Germinal center (tissue), 1 donor: Measurements from ENCODE around the gene CYB5A.
"Not testable (repeated sequence)": the region's sequence is repeated elsewhere in the genome, so short reads cannot be mapped to it uniquely, and the experiment has no call there.

ENCODE experiments used
- DNase-seq: peaks from one replicate; pipeline ENCODE4 v3.0.0; 2012; ENCODE audit warnings: mixed read lengths, low spot score

Gene CYB5A

DNA sequence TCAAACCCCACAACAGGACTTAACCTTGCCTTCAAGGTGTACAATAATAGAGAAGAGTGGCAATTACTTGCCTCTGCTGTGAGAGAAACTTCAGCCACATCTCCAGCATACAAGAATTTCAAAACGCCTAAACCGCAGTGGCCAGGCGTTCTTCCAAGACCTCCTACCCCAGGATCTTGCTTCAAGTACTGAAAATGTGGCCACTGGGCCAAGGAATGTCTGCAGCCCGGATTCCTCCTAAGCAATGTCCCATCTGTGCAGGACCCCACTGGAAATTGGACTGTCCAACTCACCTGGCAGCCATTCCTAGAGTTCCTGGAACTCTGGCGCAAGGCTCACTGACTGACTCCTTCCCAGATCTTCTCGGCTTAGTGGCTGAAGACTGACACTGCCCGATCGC lies 2.8 kb upstream of the CYB5A start:
- no peak for DNase-seq

DNA sequence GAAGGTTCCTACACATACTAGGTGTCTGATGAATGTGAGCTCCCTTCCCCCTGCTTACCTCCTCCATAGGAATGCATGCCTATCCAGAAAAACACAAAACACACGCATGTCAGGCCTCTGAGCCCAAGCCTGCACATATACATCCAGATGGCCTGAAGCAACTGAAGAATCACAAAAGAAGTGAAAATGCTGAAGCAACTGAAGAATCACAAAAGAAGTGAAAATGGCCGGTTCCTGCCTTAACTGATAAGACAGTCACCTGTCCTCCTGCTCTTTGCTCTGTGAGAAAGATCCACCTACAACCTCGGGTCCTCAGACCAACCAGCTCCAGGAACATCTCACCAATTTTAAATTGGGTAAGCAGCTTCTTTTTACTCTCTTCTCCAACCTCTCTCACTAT lies 1.2 kb upstream of the CYB5A start:
- not testable (repeated sequence) for DNase-seq

DNA sequence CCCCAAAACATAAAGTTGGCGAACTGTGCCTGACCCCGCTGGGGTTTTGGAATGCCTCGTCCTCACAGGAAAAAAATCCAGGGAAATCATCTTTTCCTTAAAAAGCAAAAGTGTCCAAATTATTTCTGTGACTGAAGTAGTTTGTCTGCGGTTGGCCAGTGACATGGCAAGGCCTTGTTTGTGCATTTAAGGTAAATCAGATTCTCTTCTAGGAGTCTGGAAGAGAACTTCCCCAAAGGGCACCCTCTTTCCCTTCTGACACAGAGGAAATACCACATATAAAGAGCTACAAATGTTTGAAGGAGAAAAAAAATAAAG lies 737 bp upstream of the CYB5A start:
- no peak for DNase-seq

DNA sequence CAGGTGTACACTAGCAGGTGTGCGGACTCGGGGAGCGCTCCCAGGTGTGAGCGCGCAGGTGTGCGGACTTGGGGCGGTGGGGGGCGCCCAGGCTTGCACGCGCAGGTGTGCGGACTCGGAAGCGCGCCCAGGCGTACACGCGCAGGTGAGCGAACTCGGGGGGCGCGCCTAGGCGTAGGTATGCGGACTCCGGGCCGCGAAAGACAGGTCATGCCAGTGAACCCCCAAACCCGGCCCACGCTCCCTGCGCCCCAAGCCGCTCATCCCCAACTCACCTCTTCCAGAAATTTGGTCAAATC lies 342 bp downstream of the CYB5A start:
- DNase-seq = no peak

DNA sequence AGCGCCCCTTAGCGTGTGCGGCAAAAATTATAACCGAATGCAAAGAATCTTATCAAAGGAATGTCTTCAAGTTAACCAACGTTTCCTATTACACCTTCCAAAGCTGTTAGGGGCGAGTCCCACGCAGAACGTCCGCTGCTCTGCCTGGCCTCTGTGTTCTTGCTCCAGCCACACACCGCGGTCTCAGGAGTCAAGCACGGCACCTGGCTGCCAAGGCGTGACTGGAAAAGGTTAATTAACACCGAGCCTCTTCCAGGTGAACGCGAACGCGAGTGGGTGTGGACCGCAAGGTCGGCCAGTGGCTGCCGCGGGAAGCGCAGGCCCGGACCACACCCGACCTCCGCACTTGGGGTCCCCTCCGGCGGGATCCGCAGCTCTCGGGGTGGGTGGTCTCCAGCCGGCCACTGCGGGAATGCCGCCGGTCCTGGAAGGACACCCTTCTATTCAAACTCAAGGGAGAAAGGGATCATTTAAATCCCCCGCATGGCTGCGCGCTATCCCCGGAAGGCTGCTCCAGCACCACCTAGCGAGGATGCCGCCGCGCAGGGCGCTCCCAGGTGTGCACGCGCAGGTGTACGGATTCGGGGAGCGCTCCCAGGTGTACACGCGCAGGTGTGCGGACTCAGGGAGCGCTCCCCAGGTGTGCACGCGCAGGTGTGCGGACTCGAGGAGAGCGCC lies 830 bp downstream of the CYB5A start:
- DNase-seq = no peak

DNA sequence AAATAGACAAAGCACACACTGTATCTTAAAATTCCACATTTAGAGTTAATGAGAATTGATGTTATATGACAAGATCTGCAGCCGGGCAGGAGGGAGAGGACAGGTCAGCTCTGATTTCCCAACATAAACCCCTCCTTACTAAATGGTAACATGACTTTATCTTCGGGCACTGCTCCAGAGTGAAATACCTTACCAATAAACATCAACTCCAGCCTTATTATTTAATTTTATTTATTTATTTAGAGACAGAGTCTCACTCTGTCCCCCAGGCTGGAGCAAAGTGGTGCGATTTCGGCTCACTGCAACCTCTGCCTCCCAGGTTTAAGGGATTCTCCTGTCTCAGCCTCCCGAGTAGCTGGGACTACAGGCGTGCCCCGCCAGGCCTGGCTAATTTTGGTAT lies 1.7 kb downstream of the CYB5A start:
- no peak for DNase-seq

DNA sequence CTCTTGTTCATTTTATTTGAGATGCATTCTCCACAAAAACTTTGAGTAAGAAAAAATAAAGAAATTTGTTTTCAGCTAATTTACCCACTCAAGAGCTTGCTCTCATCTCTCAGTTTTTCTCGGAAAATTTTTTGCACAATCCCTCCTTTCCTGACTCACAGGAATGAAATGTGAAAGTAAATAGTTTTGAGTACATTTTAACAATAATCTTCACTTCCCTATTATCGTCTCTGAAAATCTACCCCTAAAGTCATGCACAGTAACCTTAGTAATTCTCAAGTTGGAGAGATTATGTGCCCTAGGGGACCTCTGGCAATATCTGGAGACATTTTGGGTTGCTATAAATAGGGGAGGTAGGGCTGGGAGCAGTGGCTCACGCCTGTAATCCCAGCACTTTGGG lies 2.6 kb downstream of the CYB5A start:
- no peak for DNase-seq

DNA sequence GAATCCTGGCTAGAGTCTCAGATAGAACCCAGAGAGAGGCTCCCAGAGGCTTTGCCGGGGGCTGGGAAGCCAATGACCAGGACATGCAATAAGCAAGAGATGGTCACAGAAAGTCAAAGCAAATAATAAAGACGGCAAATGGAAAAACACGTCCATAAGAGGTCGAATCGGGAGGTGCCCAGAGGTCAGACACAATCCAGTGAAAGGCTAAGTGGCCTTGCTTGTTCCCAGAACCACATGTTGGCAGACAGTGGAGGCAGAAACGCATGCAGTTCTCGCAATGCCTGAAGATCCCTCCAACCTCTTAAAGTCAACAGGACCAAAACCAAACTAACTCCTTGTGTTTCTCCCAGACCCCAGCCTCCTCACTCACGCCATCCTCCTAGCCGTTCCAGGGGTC lies 3.0 kb downstream of the CYB5A start:
- DNase-seq = no peak

DNA sequence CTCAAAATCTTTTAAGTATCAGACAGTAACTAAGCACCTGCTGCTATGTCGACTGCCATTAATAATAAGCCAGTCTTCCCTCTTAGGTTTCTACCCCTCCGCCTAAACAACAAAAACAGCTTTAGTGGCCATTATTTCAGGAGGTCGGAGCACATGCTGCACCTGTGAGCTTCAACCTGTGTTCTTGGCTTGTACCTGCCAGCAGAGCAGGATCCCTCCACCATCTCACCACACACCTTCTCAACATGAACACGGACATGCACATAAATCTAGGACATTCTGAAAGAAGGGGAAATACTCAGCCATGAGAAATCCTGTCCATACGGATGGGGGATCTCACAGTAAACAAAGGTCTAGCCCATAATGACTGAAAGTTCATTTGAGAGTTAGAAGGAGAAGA lies 3.7 kb downstream of the CYB5A start:
- DNase-seq = no peak

DNA sequence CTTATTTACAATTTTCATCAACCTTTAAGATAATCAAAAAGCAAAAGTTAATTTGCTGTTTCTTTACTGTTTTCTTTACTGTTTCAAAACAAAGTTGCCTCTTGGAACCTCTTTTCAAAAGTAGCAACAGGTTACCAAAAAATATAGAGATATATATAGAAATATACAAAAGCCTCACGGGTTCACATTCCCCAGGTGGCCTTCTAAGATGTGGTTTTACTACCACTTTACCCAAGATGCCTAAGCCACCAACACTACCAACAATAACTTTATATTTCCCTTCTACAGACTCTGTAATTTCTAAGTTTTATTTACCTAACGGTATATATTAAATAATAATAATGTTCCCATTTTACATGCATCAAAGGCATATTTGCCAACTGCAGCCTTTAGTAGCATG lies 4.9 kb downstream of the CYB5A start:
- no peak for DNase-seq

DNA sequence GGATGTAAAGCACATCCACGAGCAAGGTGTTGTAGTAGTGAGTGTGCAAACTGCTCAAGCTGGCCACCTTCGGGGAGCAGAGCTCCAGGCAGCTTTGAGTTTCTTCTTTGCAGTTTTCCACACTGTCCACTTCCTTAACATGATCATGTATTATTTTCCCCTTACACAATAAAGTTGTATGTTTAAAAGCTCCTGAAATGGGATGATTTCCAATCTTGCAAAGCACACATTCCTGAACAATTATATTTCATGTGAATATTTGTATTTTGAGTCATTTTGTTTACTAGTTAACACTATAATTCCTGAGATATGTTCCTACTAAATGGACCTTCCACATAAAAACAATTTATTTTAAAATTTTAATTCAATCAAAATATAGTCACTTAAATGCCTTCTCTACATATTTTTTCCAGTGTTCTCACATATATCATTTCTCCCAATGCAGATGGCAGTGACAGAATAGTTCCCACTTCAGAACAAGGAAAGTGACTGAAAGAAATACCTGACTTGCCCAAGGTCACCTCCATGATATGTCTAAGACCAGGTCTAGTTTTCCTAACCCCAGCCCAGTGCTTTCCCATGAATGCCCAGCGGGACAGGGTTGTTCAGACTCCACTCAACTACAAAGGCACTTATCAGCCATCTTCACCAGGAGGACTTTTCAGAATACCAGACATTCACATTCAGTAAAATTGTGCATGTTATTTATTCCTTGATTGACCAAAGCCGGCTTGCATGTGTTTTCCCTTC lies 5.5 kb downstream of the CYB5A start:
- no peak for DNase-seq

DNA sequence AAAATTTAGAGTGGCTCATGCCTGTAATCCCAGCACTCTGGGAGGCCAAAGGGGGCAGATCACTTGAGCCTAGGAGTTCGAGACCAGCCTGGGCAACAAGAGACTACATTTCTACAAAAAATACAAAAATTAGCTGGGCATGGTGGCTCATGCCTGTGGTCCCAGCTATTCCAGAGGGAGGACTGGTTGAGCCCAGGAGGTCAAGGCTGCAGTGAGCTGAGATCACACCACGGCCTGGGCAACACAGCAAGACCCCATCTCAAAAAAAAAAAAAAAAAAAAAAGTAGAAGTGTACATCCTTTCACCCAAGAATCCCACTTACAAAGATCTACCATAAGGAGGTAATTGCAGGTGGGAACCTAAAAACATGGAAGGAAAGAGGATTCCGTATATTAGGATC lies 6.2 kb downstream of the CYB5A start:
- DNase-seq = not testable (repeated sequence)

DNA sequence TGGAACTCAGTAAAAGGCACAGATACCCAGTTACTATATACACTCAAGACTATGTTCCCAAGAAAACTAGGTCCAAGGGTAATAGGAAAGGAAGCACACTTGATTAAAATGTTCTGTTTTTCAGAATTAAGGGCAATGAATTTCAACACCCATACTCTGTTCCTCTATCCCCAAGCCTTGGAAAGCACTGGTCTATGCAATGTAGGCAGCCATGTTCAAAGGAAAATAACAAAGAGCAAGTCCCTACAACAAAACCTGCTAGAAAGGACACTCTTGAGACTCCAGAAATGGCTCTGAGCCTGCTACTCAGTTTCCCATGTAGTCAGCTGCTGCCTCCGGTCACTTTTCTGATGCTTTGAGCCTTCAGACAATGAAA lies 6.8 kb downstream of the CYB5A start:
- DNase-seq = no peak

DNA sequence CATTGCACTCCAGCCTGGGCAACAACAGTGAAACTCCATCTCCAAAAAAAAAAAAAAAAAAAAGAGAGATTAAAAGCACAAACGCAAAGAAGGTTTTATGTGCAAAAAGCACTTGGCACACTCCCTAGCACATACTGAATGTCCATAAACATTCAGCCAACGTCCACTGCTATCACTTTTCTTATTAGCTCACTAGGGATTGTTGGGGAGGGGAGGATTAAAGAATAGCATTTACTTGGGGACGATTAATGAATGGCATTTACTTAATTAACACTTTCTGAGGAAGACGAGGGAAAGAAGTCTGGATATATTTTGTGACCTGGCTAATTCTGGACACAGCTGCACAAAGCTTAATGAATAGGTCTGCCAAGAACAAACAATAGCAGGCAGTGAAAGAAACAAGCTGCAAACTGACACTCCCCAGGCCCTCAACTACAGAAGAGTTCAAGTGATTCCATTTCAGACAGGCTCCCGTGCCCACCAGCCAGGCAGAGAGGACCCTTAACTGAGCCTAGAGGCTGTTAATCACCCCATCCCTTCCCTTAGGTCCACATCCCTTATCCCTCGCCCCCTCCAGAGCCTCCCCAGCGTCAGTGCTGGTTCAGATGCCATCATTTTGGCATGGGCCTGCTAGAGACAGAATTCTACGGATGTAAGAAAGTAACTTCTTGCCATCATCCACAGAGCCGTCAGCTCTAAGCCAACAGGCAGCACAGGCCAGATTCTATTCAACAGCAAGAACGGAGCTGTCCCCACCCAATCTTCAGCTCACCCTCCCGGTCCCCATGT lies 7.4 kb downstream of the CYB5A start:
- DNase-seq = no peak

DNA sequence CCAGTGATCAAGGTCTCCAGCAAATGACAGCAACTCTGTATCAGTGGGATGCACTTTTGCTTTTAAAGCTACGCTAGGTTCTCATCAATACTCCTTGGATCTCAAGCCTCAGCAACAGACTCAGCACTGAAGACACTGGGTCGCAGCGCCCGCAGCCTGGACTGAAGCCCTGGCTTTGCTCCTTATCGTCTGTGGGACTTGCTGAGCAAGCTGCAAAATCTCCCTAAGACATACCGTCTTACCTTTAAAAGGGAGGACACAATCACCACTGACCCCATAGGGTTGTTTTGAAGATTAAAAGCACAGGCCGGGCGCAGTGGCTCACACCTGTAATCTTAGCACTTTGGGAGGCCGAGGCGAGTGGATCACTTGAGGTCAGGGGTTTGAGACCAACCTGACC lies 8.1 kb downstream of the CYB5A start:
- DNase-seq = no peak

DNA sequence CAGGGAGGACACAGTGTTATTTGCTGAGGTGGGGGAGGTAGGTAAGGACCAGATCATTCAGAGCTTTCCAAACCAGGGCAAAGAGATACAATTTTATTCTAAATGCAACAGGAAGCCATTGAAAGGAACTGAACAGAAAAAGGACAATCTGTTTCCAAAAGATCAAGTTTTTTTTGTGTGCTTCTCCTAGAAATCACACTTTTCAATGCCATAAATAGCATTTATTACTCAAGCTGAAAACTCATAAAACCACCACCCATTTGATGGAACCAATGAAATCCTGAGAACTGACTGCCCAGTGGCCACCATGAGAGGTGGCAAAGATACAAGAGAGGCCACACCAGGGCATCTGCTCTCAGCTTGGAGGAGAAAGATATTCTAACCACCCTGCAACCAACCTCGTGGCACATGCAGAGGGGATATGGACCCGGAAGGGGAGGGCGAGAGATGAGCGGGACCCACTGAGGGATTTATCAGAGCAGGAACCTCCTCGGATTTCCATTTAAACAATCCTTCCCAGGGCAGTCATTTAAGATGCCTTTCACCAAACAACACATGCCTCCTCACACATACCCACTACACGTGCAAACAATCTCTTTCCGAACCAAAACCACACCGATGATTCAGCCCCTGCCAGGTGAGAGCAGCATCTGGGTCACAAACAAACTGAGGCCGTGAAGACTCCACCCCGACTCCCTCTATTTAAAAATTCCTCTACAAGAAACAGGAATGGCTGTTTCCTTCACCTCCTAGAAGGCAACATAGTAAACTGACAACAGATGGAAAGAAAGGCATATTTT lies 8.8 kb downstream of the CYB5A start:
- DNase-seq = no peak

DNA sequence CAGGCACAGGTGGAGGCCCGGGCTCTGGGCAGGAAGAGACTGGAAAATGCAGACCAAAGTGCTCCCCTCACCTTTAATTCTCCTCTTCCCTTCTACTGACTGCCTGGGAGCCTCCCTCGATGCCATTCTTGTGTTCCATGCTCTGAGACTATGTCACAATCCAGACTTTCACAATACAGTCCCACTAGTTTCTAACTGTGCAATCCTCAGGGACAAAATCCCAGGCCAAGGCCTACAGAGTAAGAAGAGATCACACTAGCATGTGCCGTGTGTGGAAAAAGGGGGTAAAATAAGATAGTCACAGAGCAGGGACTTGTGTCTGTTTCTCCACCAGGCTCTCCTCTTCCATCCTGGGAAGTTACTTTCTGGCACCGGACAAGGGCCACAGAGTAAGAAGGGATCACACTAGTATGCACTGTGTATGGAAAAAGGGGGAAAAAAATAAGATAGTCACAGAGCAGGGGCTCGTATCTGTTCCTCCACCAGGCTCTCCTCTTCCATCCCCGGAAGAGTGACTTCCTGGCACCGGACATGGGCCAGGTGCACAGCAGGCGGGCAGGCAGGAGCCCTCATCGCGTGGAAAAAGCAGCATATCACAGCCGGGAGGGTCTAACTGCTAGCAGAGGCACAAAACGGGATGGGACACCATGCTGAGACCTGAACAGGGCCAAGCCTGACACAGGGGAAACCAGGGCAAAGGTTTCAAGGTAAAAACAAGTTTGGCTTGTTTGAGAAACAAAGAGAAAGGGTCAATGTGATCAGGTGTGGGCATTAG lies 9.6 kb downstream of the CYB5A start:
- DNase-seq = no peak

DNA sequence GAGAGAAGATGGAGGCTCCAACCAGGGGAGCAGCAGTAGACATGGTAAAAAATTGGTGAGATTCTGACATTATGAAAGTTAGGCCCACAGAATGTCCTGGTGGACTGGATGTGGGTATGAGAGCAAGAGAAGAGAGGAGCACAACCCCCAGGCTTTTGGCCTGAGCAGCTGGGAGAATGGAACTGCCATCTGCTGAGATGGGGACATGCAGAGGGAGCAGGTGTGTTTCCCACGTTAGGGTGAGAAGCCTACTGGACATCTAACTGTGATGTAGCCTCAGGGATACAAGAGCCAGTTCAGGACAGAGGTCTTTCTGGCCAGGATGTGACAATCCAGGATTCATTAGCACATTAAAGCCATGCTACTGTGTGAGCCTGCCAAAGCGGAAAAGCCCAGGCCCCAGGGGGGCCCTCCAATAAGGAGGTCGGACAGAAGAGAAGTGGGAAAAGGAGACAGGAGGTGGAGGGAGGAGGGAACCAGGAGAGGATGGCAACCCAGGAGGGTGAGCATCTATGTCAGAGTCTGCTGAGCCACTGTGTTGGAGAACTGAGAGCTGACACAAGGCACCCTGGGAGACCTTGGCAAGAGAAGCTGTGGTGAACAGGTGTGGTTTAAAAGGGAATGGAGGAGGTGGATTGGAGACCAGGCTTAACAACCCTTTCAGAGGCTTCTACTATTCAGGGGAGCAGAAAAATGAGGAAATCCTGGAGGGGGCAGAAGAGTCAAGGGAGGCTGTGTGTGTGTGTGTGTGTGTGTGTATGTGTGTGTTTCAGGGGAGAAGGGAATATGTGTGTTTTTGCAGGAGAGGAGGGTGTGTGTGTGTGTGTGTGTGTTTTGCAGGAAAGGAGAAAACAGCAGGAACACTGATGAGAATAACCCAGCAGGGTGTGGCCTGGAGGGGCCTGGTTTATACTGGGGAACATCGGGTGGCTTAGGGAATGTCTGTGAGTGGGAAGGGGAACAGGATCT lies 10.5 kb downstream of the CYB5A start:
- no peak for DNase-seq

DNA sequence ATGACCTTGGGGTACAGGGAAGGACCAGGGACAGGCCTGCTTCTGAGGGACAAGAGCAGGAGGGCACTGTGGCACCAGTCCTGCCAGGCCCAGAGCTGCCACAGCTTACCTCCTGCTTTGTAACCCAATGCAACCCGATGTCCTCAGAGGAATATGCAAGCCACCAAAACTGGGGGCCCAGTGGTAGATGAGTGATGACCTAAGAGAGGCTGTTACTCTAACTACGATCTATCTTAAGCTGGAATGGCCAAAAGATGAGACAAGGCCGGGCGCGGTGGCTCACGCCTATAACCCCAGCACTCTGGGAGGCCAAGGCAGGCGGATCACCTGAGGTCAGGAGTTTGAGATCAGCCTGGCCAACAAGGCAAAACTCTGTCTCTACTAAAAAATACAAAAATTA lies 12.8 kb downstream of the CYB5A start:
- no peak for DNase-seq

DNA sequence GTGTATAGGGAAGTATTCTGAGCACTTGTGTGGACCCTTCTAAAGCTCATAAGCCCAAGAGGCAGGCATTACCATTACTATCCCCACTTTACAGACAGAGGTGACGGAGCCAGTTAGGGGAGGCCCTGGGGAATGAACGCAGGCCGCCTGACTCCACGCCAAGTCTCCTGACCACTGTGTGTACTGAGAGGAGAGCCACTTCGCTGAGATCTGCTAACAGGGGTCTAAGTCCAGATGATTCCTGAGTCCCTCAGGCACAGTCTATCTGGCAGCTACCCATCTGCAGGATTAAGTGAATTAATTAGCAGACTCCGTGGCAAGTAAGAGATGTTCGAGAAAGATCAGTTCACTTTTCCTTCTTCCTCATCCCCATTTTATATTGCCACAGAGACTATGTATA lies 13.7 kb downstream of the CYB5A start:
- DNase-seq = no peak

DNA sequence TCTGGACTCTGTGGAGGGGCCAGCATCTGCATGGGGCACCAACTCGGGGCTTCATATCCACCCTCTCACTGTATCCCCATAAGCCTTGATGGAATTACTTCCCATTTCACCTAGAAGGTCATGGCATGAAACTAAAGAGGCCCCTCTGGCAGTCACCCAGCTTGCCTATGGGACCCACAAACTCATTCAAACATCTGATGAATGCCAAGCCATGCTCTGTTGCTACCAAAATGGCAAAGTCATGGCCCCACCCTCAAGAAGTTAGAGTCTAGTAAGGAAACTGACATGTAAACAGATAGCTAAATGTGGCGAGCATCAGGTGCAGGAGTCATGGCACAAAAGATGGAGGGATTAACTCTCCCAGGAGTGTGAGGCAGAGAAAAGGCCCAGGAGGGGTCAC lies 14.5 kb downstream of the CYB5A start:
- no peak for DNase-seq
